ENCODE data around the gene SH3BP4. TPM values are rescaled to one million over a fixed set of nuclear protein-coding genes. Genes with fewer than 3 reads are reported as not detected.

Gene SH3BP4
- total RNA-seq, 1 donor from 2014 or later: 45.7 TPM

GRCh38 chr2:235048549-235048948 is 96.7 kb downstream of the SH3BP4 start:
- no peak overlapping the region for H3K4me3 Mint-ChIP-seq (ENCODE audit: low read depth)
- no peak for DNase-seq (ENCODE audit: low spot score, unreplicated experiment)
- H3K9me3 Mint-ChIP-seq (ENCODE audit: low read depth): no peaks in the 10 kb centered on the region
- H3K36me3 Mint-ChIP-seq (ENCODE audit: insufficient read depth): peaks cover 38% of the 10 kb centered on the region
- H3K27ac Mint-ChIP-seq: peak overlapping the region; percentile 64
- TF ChIP-seq CTCF (IDR thresholded peaks at IDR 0.05; ENCODE audit: unreplicated experiment): no peak
- H3K27me3 Mint-ChIP-seq: no peaks in the 10 kb centered on the region
- H3K4me1 Mint-ChIP-seq (ENCODE audit: low read depth): peaks cover 3% of the 10 kb centered on the region

- Mint-ChIP-seq H3K4me3 (ENCODE audit: low read depth) (no peak overlapping the region), H3K9me3 (ENCODE audit: low read depth) (no peaks in the 10 kb centered on the region), H3K36me3 (ENCODE audit: insufficient read depth) (peaks cover 36% of the 10 kb centered on the region), H3K27me3 (no peaks in the 10 kb centered on the region), H3K4me1 (ENCODE audit: low read depth) (peaks cover 3% of the 10 kb centered on the region), H3K27ac (no peak overlapping the region)
- no peak for DNase-seq (ENCODE audit: low spot score, unreplicated experiment)
- no peak for TF ChIP-seq CTCF (IDR thresholded peaks at IDR 0.05; ENCODE audit: unreplicated experiment)
These were observed 97.3 kb downstream of the SH3BP4 start for GRCh38 chr2:235049069-235049468.

GRCh38 chr2:235049719-235050118 is 97.9 kb downstream of the SH3BP4 start:
- DNase-seq (ENCODE audit: low spot score, unreplicated experiment): no peak
- Mint-ChIP-seq H3K36me3 (ENCODE audit: insufficient read depth) (peaks cover 37% of the 10 kb centered on the region), H3K9me3 (ENCODE audit: low read depth) (no peaks in the 10 kb centered on the region), H3K4me3 (ENCODE audit: low read depth) (no peak overlapping the region), H3K27me3 (no peaks in the 10 kb centered on the region), H3K4me1 (ENCODE audit: low read depth) (peaks cover 3% of the 10 kb centered on the region), H3K27ac (no peak overlapping the region)
- TF ChIP-seq CTCF (IDR thresholded peaks at IDR 0.05; ENCODE audit: unreplicated experiment): no peak

GRCh38 chr2:235050980-235051351 is 99.1 kb downstream of the SH3BP4 start:
- H3K4me3 Mint-ChIP-seq (ENCODE audit: low read depth): no peak overlapping the region
- peaks cover 3% of the 10 kb centered on the region for H3K4me1 Mint-ChIP-seq (ENCODE audit: low read depth)
- H3K27me3 Mint-ChIP-seq: no peaks in the 10 kb centered on the region
- no peak overlapping the region for H3K27ac Mint-ChIP-seq
- no peak for TF ChIP-seq CTCF (IDR thresholded peaks at IDR 0.05; ENCODE audit: unreplicated experiment)
- no peaks in the 10 kb centered on the region for H3K9me3 Mint-ChIP-seq (ENCODE audit: low read depth)
- H3K36me3 Mint-ChIP-seq (ENCODE audit: insufficient read depth): peaks cover 35% of the 10 kb centered on the region
- DNase-seq (ENCODE audit: low spot score, unreplicated experiment): no peak

GRCh38 chr2:235051436-235052260 is 99.8 kb downstream of the SH3BP4 start:
- Mint-ChIP-seq H3K36me3 (ENCODE audit: insufficient read depth) (peaks cover 29% of the 10 kb centered on the region), H3K9me3 (ENCODE audit: low read depth) (no peaks in the 10 kb centered on the region), H3K27ac (no peak overlapping the region), H3K4me3 (ENCODE audit: low read depth) (no peak overlapping the region), H3K4me1 (ENCODE audit: low read depth) (peaks cover 3% of the 10 kb centered on the region), H3K27me3 (no peaks in the 10 kb centered on the region)
- no peak for DNase-seq (ENCODE audit: low spot score, unreplicated experiment)
- no peak for TF ChIP-seq CTCF (IDR thresholded peaks at IDR 0.05; ENCODE audit: unreplicated experiment)

Data from progenitor cell of endocrine pancreas (in vitro differentiated cells).